IMR-90 (cell line): ENCODE measurements around the gene BCL7A. TPM values are rescaled to one million over a fixed set of nuclear protein-coding genes. Genes with fewer than 3 reads are reported as not detected.

Source experiments
- ATAC-seq: fragments of 200-7000 bp; cut with Tn5 transposase; 2 replicates; pipeline ENCODE4 v1.9.1; 2020; ENCODE audit warnings: low read depth, mild to moderate bottlenecking, moderate library complexity
- BruUV-seq: library from RNA; stranded (reverse); fragments of 400-500 nt; replicated peaks from 2 replicates; lab custom pipeline; 2021; lab: Mats Ljungman, UMichigan
- CTCF ChIA-PET: fragments of 300-600 bp; formaldehyde crosslinking; extraction: SDS; loops from one replicate; lab custom pipeline; 2021; ENCODE audit warnings: antibody characterized with exemption; lab: Yijun Ruan, JAX
- POLR2A ChIA-PET: fragments of 300-600 bp; sonication (Branson Sonifier 250); formaldehyde crosslinking; loops from one replicate; lab custom pipeline; 2022; ENCODE audit warnings: antibody characterized with exemption; ENCODE audit not compliant: unreplicated experiment; lab: Charles Lee
- DNase-seq: peaks from one replicate; pipeline ENCODE4 v3.0.0; 2013
- H2AFZ ChIP-seq: replicated peaks from 2 replicates; pipeline ENCODE3; 2013; ENCODE audit warnings: low read length, mild to moderate bottlenecking; ENCODE audit not compliant: poor library complexity
- H2AK5ac ChIP-seq: 2 replicates; pipeline ENCODE4 v1.6.1; 2013; ENCODE audit warnings: low read depth, low read length, inconsistent platforms
- H2AK9ac ChIP-seq: replicated peaks from 2 replicates; pipeline ENCODE3; 2013; ENCODE audit warnings: mild to moderate bottlenecking, low read depth, low read length, moderate library complexity; ENCODE audit not compliant: poor library complexity
- H2BK120ac ChIP-seq: 2 replicates; pipeline ENCODE4 v1.6.1; 2013; ENCODE audit warnings: low read depth, low read length, inconsistent platforms
- H2BK15ac ChIP-seq: 3 replicates; pipeline ENCODE4 v1.6.1; 2013; ENCODE audit warnings: low read depth, low read length, inconsistent platforms
- H2BK20ac ChIP-seq: 2 replicates; pipeline ENCODE4 v1.6.1; 2013; ENCODE audit warnings: low read depth, mild to moderate bottlenecking, inconsistent platforms, low read length, moderate library complexity
- H2BK5ac ChIP-seq: 2 replicates; pipeline ENCODE4 v1.6.1; 2013; ENCODE audit warnings: mild to moderate bottlenecking, low read depth, low read length, inconsistent platforms; ENCODE audit not compliant: poor library complexity, severe bottlenecking
- H3K14ac ChIP-seq: replicated peaks from 2 replicates; pipeline ENCODE4 v1.6.1; 2013; ENCODE audit warnings: low read depth, low read length, inconsistent platforms
- H3K18ac ChIP-seq: 2 replicates; pipeline ENCODE4 v1.6.1; 2013; ENCODE audit warnings: low read depth, low read length, control low read depth
- H3K23ac ChIP-seq: 2 replicates; pipeline ENCODE4 v1.6.1; 2013; ENCODE audit warnings: low read depth, low read length, inconsistent platforms
- H3K27ac ChIP-seq: 2 replicates; pipeline ENCODE4 v1.5.1; 2013; ENCODE audit warnings: mild to moderate bottlenecking, control low read depth, low read length; ENCODE audit not compliant: insufficient read depth
- H3K27me3 ChIP-seq: 2 replicates; pipeline ENCODE4 v1.6.1; 2013; ENCODE audit warnings: low read length; ENCODE audit not compliant: control insufficient read depth, insufficient read depth
- H3K36me3 ChIP-seq: 2 replicates; pipeline ENCODE4 v1.6.1; 2013; ENCODE audit warnings: low read length, mixed read lengths; ENCODE audit not compliant: control insufficient read depth, insufficient read depth
- H3K4ac ChIP-seq: 2 replicates; pipeline ENCODE4 v1.6.1; 2013; ENCODE audit warnings: low read depth, low read length, inconsistent platforms
- H3K4me1 ChIP-seq: 2 replicates; pipeline ENCODE4 v1.6.1; 2013; ENCODE audit warnings: low read length, mixed read lengths; ENCODE audit not compliant: control insufficient read depth, insufficient read depth
- H3K4me2 ChIP-seq: 2 replicates; pipeline ENCODE4 v1.6.1; 2013; ENCODE audit warnings: low read depth, mild to moderate bottlenecking, control low read depth, low read length, moderate library complexity
- H3K4me3 ChIP-seq: 2 replicates; pipeline ENCODE4 v1.5.1; 2013; ENCODE audit warnings: low read depth, mild to moderate bottlenecking, control low read depth, low read length, moderate library complexity; ENCODE audit not compliant: insufficient read depth
- H3K56ac ChIP-seq: 2 replicates; pipeline ENCODE4 v1.6.1; 2013; ENCODE audit warnings: low read length, inconsistent platforms; ENCODE audit not compliant: insufficient read depth; ENCODE audit errors: extremely low read depth
- H3K79me1 ChIP-seq, 2 experiments: 2 replicates each; pipeline ENCODE4 v1.6.1; 2013; ENCODE audit warnings: low read length in 2 of 2, inconsistent platforms in 1 of 2, low read depth in 1 of 2
- H3K9ac ChIP-seq: 2 replicates; pipeline ENCODE4 v1.6.1; 2013; ENCODE audit warnings: low read depth, low read length, control low read depth
- H3K9me1 ChIP-seq: 2 replicates; pipeline ENCODE4 v1.6.1; 2013; ENCODE audit warnings: low read length, inconsistent platforms; ENCODE audit not compliant: insufficient read depth
- H3K9me3 ChIP-seq: 2 replicates; pipeline ENCODE4 v1.6.1; 2013; ENCODE audit warnings: low read length; ENCODE audit not compliant: control insufficient read depth, insufficient read depth
- H4K20me1 ChIP-seq: 2 replicates; pipeline ENCODE4 v1.6.1; 2013; ENCODE audit warnings: low read length, inconsistent platforms; ENCODE audit not compliant: insufficient read depth
- H4K5ac ChIP-seq: 2 replicates; pipeline ENCODE4 v1.6.1; 2013; ENCODE audit warnings: mild to moderate bottlenecking, low read depth, low read length, control low read depth
- H4K8ac ChIP-seq, 2 experiments: 2 replicates each; pipeline ENCODE4 v1.6.1; 2013; ENCODE audit warnings: low read depth in 2 of 2, low read length in 2 of 2, control low read depth in 1 of 2, inconsistent platforms in 1 of 2
- H4K91ac ChIP-seq: 2 replicates; pipeline ENCODE4 v1.6.1; 2013; ENCODE audit warnings: low read depth, low read length, inconsistent platforms; ENCODE audit not compliant: insufficient read depth
- CEBPB ChIP-seq: IDR thresholded peaks from 2 replicates; pipeline ENCODE4 v1.6.1; 2012; ENCODE audit warnings: low read depth, low read length, improper control_type of control experiment
- ELK1 ChIP-seq: fragments of 150-350 bp; IDR thresholded peaks from 2 replicates; pipeline ENCODE4 v1.6.1; 2016; ENCODE audit warnings: low read depth, mild to moderate bottlenecking, low read length, moderate library complexity, borderline replicate concordance
- MAZ ChIP-seq: IDR thresholded peaks from 2 replicates; pipeline ENCODE4 v1.6.1; 2012; ENCODE audit warnings: low read depth, mild to moderate bottlenecking, low read length, improper control_type of control experiment, moderate library complexity, borderline replicate concordance
- RAD21 ChIP-seq: IDR thresholded peaks from 2 replicates; pipeline ENCODE4 v1.6.1; 2012; ENCODE audit warnings: low read length, improper control_type of control experiment
- RCOR1 ChIP-seq: IDR thresholded peaks from 2 replicates; pipeline ENCODE4 v1.6.1; 2012; ENCODE audit warnings: mild to moderate bottlenecking, low read length, improper control_type of control experiment; ENCODE audit not compliant: insufficient replicate concordance
- USF2 ChIP-seq: fragments of 150-350 bp; IDR thresholded peaks from 2 replicates; pipeline ENCODE4 v1.6.1; 2017; ENCODE audit warnings: mild to moderate bottlenecking, antibody characterized with exemption, low read length, low read depth
- WGBS, 2 experiments: methylation state at CpG; one replicate each; pipeline versions ENCODE4 v1.1.5 to v1.1.7; 2013; ENCODE audit warnings: missing lambda C conversion rate in 2 of 2; ENCODE audit not compliant: insufficient read length in 1 of 2; ENCODE audit errors: extremely low coverage in 2 of 2; 5-methylcytosine and 5-hydroxymethylcytosine counted together
- dilution Hi-C: fragments of 300-500 bp; cut with HindIII; formaldehyde crosslinking; loops from one replicate; pipeline ENCODE4 v1.14.3; 2018; ENCODE audit warnings: low sequenced_read_pairs; ENCODE audit not compliant: unreplicated experiment
- in situ Hi-C: fragments of 300-500 bp; cut with MboI; formaldehyde crosslinking; loops from 3 replicates; pipeline ENCODE4 v1.14.3; 2019; ENCODE audit warnings: low sequenced_read_pairs, inconsistent platforms, mixed read lengths
- intact Hi-C: fragments of 100-400 bp; cut with micrococcal nuclease; formaldehyde crosslinking; loops from 2 replicates; pipeline ENCODE4 v1.10.0; 2022
- polyA plus RNA-seq, 3 experiments: library from polyadenylated mRNA; depleted of rRNA; stranded (reverse); fragments of >200 nt; gene quantifications; 2 replicates each; pipeline ENCODE4 v1.2.3, GENCODE V29; 2012; ENCODE audit warnings: low replicate concordance in 1 of 3
- total RNA-seq: library from RNA; depleted of rRNA; stranded (reverse); fragments of >200 nt; gene quantifications from 2 replicates; pipeline ENCODE4 v1.2.3, GENCODE V29; 2012

BCL7A gene
- total and polyA plus RNA-seq, 2 of the 4 experiments (the other 2 are of a cell fraction) = 5.6 to 7.9 TPM

GRCh38 chr12:122005252-122005776, 16.4 kb upstream of the BCL7A start:
- Histone ChIP-seq H3K18ac (no peak overlapping the region), H4K8ac (no peak overlapping the region), H2AFZ (no peak overlapping the region), H2BK5ac (no peak overlapping the region), H3K23ac (no peak overlapping the region), H3K9ac (no peak overlapping the region), H2BK15ac (no peak overlapping the region), H3K56ac (no peak overlapping the region), H3K27ac (no peak overlapping the region), H2BK120ac (no peak overlapping the region), H4K91ac (no peak overlapping the region), H3K27me3 (no peaks in the 10 kb centered on the region), H3K79me1 (no peaks in the 10 kb centered on the region), H3K4me3 (no peak overlapping the region), H2BK20ac (no peak overlapping the region), H2AK9ac (no peak overlapping the region), H2AK5ac (peak overlapping the region; percentile 8; the same call in 1 of the 2 replicates), H3K14ac (no peak overlapping the region), H3K4me2 (no peak overlapping the region), H3K36me3 (no peaks in the 10 kb centered on the region), H4K20me1 (no peaks in the 10 kb centered on the region), H3K9me3 (no peaks in the 10 kb centered on the region), H3K9me1 (no peaks in the 10 kb centered on the region), H3K4ac (no peak overlapping the region), H3K4me1 (peaks cover 14% of the 10 kb centered on the region), H4K5ac (no peak overlapping the region)
- intact Hi-C loops = no loop called here
- no TSS peak for BruUV-seq
- in situ Hi-C loops = no loop called here
- DNase-seq (no peak), ATAC-seq (no peak)
- dilution Hi-C loops = no loop called here
- ChIA-PET CTCF (no interaction called here), POLR2A (no interaction called here)
- TF ChIP-seq ELK1 = no peak
- no peak for TF ChIP-seq RAD21
- no peak for TF ChIP-seq MAZ
- no peak for TF ChIP-seq RCOR1
- TF ChIP-seq CEBPB = no peak
- TF ChIP-seq USF2 = no peak
- 100% methylated on average over 2 of the region's 11 CpGs; no CpG with 5 or more reads in 1 of the 2 experiments for WGBS, 2 experiments
